GM12864 (cell line): ENCODE results near the gene ONECUT2.
A peak's percentile ranks its signal among the peaks of the same experiment; 100 is the strongest.

Experiments
- DNase-seq: peaks from one replicate; pipeline ENCODE4 v3.0.0-alpha.2; 2011; ENCODE audit warnings: low read depth
- H3K4me3 ChIP-seq: 2 replicates; pipeline ENCODE4 v1.5.1; 2011; ENCODE audit warnings: mild to moderate bottlenecking, low read depth, low read length, control low read depth
- TF ChIP-seq, protein P1 (sequence below): IDR thresholded peaks from 2 replicates; pipeline ENCODE4 v1.5.1; 2011; ENCODE audit warnings: low read depth, mild to moderate bottlenecking, moderate library complexity, low read length, control low read depth, inconsistent platforms; ENCODE audit errors: missing control alignments

The ONECUT2 gene

DNA sequence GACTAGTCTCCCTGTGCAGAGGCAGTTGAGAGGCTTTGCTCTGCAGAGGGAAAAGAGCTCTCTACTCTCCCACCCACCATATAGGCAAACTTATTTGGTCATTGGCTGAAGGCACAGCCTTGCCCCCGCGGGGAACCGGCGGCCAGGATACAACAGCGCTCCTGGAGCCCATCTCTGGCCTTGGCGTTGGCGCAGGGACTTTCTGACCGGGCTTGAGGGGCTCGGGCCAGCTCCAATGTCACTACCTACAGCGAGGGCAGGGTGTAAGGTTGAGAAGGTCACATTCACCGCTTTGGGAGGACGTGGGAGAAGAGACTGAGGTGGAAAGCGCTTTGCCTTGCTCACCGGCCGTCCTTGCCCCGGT lies 2.2 kb downstream of the ONECUT2 start:
- no peak overlapping the region for H3K4me3 ChIP-seq
- no peak for DNase-seq
- TF ChIP-seq, protein P1, sequence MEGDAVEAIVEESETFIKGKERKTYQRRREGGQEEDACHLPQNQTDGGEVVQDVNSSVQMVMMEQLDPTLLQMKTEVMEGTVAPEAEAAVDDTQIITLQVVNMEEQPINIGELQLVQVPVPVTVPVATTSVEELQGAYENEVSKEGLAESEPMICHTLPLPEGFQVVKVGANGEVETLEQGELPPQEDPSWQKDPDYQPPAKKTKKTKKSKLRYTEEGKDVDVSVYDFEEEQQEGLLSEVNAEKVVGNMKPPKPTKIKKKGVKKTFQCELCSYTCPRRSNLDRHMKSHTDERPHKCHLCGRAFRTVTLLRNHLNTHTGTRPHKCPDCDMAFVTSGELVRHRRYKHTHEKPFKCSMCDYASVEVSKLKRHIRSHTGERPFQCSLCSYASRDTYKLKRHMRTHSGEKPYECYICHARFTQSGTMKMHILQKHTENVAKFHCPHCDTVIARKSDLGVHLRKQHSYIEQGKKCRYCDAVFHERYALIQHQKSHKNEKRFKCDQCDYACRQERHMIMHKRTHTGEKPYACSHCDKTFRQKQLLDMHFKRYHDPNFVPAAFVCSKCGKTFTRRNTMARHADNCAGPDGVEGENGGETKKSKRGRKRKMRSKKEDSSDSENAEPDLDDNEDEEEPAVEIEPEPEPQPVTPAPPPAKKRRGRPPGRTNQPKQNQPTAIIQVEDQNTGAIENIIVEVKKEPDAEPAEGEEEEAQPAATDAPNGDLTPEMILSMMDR, result no peak

DNA sequence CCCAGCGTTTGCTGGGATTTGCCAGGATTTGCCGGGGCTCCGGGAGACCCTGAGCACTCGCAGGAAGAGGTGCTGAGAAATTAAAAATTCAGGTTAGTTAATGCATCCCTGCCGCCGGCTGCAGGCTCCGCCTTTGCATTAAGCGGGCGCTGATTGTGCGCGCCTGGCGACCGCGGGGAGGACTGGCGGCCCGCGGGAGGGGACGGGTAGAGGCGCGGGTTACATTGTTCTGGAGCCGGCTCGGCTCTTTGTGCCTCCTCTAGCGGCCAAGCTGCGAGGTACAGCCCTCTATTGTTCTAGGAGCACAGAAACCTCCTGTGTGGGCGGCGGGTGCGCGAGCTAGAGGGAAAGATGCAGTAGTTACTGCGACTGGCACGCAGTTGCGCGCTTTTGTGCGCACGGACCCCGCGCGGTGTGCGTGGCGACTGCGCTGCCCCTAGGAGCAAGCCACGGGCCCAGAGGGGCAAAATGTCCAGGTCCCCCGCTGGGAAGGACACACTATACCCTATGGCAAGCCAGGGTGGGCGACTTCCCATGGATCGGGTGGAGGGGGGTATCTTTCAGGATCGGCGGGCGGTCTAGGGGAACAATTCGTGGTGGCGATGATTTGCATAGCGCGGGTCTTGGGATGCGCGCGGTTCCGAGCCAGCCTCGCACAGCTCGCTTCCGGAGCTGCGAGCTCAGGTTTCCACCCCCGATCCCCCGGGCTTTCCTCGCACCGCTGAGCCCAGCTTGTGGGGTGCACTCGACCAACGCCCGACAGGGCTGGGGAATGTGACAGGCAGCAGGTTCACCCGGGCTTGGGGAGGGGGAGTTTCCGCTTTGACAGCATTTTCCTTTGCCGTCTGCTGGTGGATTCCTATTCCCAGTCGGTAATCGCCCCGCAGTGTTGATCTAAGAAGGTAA lies 2.8 kb downstream of the ONECUT2 start:
- TF ChIP-seq, protein P1, result peak; percentile 63
- DNase-seq, result no peak
- no peak overlapping the region; the same call in 1 of the 2 replicates for H3K4me3 ChIP-seq

GRCh38 chr18:57438743-57439608 lies 3.8 kb downstream of the ONECUT2 start:
- TF ChIP-seq, protein P1, result no peak
- H3K4me3 ChIP-seq, result no peak overlapping the region
- DNase-seq, result no peak

- H3K4me3 ChIP-seq, result no peak overlapping the region
- DNase-seq, result no peak
- TF ChIP-seq, protein P1, result no peak
These were observed 4.4 kb downstream of the ONECUT2 start for GRCh38 chr18:57439609-57439968.

DNA sequence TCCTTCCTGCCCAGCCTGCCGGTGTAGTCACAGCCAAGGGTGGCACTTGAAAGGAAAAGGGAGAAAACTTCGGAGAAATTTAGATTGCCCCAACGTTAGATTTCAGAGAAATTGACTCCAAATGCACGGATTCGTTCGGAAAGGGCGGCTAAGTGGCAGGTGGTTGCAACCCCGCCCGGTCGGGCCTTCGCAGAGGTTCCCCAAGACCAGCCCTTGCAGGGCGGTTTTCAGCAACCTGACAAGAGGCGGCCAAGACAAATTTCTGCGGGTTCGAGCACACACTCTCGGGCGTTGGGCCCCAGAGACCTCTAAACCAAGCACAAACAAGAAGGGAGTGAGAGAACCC lies 4.8 kb downstream of the ONECUT2 start:
- no peak overlapping the region for H3K4me3 ChIP-seq
- TF ChIP-seq, protein P1, result no peak
- no peak for DNase-seq

- DNase-seq, result no peak
- TF ChIP-seq, protein P1, result no peak
- no peak overlapping the region for H3K4me3 ChIP-seq
These were observed 5.3 kb downstream of the ONECUT2 start for GRCh38 chr18:57440331-57441070.
